Activated naive CD8-positive, alpha-beta T cell treated with anti-CD3 and anti-CD28 coated beads, Interleukin-2, amount 50 U/mL, for 16 hours (primary cell): ENCODE results near the gene CHI3L2.

Source experiments
- DNase-seq: peaks from one replicate; pipeline ENCODE4 v3.0.0-alpha.2; 2020; ENCODE audit warnings: low read depth, low spot score

Gene CHI3L2, protein sequence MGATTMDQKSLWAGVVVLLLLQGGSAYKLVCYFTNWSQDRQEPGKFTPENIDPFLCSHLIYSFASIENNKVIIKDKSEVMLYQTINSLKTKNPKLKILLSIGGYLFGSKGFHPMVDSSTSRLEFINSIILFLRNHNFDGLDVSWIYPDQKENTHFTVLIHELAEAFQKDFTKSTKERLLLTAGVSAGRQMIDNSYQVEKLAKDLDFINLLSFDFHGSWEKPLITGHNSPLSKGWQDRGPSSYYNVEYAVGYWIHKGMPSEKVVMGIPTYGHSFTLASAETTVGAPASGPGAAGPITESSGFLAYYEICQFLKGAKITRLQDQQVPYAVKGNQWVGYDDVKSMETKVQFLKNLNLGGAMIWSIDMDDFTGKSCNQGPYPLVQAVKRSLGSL

DNA sequence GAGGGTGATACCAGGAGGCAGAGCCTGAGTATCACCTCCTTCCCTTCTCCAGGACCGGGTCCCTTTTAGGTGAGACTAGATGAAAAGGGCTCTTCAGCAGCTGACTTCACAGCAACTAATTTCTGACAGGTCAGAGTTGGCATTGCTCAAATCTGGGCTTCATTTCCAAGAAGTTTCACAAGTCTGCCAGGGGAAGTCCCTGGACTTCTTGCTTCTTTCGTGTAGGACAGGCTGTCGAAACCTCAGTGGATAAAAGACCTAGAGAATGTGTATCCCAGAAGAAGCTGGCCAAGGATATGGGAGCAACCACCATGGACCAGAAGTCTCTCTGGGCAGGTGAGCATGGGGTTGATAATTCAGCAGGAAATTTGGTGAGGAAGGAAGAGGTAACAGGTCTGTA is at the start of gene CHI3L2:
Gene CHI3L2, plus strand, starts transcription at position 280 of the 400 bp plus-strand sequence. Its CDS starts 17 bp downstream, at position 297.
- DNase-seq: no peak

DNA sequence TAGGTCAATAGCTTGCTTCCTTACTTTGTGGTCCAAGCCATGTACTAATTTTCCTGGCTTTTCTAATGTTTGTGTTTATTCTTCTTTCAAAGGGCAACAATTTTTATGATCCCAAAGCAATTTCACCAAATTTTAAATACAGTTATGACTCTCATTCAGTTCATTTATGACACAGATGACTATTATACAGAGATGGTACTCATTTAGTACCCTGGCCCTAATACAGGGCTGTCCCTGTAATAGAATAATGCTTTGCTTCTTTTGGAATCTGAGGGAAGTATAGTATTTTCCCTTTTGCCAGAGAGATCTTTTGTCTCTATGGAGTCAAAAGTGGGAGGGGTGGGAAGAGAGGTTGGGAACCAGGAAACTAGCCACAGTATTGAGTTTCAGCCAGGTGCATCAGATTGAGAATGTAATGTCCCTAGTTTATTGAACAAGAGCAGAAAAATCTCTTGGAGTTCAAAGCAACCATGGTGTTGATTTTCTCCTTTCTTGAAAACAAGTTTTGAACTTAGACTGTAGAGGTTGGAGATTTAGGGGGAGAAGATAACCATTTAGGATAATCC is 47.5 kb upstream of the CHI3L2 start:
- DNase-seq: no peak

DNA sequence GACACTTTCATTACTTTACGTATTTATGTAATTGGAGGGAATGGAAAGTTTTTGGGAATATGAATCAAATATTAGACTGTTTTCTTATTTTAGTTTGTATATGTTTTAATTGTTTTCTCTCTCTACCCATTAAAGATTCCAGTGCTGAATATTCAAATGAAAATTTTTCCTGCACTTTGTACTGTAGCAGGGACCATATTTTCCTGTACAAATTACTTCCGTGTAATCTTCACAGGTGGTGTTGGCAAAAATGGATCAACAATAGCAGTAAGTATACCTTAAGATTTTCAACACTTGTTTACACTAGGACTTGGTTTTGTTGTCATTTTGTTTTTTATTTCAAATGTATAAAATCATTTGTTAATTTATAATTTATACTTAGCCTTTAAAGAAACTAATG is 45.5 kb upstream of the CHI3L2 start:
- DNase-seq: no peak

DNA sequence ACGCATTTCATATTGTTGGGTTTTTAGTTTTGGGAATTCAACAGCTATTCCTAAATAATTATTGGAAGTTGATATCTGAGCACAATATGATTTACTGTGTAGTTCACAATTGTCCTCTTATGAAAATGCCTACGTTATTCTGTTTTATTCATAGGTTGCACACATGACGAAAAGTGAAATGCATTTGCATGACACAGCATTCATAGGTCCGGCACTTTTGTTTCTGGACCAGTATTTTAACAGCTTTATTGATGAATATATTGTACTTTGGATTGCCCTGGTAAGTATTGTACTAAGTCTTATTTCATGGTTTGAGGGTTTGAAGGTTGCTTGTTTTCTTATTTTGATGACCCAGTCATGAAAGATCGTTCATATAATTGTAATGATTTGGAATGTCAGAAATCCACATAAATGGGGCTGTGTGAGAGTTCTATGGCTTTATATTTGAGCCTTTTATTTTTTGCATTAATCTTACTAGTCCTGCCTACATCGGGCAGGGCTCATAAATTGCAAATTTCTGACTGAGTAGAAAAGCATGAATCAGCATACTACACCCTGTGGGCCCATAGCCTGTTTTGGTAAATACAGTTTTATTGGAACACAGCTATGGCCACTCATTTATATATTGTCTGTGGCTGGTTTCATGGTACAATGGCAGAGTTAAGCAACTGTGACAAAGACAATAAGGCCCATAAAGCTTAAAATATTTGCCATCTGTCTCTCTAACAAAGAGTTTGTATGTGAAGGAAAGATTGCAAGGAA is 44.0 kb upstream of the CHI3L2 start:
- no peak for DNase-seq

DNA sequence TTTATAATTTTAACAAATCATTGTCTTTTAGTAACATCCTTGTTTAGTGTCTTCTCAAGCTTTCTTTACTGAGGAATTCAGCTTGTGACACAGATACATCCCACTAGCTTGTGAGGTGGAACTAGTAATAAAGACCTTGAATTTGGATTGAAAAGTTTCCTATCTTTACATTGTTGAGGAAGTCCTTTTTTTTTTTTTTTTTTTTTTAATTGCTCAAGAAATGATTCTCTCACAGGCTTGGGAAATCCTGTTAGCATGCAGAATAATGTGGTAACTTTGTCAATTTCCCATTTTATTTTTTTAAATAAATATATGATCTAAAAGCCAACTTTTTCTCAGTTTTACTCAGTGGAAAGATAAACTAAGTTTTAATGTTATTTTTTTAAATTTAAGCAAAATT is 42.9 kb upstream of the CHI3L2 start:
- DNase-seq: no peak

DNA sequence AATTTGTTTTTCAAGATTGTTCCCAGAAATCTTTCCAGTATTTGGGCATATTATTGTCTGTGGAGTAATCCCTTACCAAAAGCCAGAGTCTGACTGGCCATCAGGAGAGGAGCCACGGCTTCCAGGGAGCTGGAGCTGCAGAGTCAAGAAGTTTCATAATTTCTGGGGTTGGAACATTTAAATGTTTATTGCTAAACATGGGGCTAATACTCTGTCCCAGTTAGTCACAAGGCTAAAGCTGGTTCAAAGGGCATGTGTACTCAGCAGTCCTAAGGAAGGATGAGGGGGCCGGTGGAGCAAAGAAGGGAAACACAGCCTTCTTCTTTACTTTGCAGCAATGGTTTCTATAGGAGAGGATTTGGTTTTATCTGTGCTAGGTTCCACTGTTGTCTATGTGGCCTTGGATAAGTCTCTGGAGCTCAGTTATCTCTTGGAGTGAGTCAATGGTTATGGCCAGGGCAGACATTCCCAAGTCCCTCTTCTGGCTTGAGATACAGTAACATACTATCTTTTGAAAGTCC is 36.5 kb upstream of the CHI3L2 start:
- no peak for DNase-seq

DNA sequence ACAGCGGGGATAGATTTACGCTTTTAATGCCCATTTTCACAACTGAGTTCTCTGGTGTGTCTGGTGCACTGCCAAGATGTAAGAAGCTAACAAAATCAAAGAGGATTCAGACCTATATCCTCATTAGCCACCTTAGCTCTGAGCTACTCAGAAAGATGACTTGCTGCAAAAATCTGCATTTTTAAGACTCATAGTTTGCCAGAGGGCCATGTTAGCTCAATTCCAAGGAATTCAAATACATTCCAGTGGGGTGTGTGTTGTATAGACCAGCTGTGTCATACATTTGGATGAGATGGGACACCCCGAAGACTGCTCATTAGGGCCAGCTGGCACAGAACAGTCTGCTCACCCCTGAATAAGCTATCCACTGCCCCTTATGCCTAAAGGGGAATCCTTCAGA is 36.0 kb upstream of the CHI3L2 start:
- no peak for DNase-seq

DNA sequence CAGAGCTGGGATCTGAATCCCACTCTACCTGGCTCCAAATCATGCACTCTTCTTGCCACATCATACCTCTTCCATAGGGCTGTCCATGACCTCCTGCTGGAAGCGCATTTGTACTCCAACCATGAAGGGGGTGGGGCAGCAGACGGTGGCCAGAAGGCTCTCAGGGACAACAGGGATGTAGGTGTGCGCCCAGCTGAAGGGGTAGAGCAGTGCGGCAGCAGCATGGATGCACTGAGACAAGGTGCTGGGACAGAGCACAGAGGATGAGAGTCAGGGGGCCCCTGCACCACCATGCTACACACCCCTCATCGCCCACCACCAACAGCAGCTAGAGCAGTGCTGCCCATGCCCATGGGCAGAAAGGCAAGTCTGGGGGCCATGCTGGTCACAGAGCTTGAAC is 35.4 kb upstream of the CHI3L2 start:
- no peak for DNase-seq

DNA sequence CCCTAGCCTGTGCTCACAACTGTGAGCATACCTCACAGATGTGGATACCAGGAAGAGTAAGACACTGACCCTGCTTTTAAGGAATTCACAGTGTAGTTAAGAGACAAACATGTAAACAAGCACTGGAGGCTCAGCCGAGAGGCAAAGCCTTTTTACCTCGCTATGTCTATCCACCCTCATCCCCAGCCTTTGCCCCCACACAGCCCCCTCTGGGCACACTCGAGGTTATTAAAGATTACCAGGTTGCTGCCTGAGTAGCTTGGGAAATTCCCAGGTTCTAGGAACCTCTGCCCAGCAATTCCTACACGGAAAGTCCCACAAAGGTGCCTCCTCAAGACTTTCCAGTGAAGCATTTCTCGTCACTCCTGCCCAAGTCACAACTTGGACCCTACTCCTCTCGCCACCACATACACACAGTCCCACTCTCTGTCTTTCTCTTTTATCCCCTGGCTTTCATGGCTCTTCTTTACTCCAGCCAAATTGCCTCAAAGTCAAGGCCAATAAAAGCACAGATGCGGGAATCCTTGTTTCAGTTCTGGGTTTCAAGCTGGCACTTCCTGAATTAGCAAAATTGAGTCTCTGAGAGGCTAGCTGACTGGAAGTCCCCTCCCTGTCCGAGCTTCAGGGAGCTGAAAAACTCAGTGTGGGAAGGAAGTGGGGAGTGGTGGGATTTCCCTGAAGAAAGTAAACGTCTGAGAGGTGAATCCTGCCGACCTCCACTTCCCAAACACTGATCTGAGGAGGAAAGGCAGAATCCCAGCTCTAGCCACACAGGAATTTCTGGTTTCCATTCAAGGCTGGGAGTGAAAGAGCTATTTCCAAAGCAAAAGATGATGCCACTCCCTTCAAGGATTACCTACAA is 34.6 kb upstream of the CHI3L2 start:
- DNase-seq: no peak

DNA sequence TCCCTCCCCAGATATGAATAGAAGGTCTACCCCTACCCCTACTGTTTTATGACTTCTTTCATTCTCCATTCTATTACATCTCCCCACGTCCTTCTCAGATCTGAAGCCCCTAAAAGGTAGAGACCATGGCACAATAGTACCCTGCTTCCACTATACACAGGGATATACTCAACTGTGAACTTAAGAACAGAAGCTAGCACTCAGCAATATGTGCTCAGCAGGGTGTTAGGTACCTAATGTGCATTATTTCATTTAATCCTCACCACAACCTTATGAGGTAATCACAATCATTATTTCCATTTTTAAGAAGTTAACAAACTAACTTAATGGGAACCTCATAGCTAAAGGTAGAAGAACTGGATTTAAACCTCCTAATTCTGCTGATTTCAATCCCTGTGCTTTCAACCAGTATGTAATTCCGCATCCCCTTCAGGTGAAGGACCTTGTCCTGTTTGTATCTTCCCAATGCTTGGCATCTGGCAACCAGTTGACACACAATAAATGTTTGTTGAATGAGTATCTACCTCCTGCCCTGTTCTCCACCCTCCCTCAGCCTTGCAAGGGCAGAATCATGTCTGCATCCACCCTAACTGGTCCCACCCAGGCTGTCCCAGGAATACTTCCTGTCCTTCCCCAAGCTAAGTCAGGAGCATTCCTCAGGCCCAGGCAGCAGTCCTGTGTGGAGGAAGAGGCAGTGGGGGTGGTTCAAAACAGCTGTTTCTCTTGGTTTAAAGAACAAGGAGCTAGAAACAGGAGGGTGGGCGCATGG is 33.6 kb upstream of the CHI3L2 start:
- no peak for DNase-seq

DNA sequence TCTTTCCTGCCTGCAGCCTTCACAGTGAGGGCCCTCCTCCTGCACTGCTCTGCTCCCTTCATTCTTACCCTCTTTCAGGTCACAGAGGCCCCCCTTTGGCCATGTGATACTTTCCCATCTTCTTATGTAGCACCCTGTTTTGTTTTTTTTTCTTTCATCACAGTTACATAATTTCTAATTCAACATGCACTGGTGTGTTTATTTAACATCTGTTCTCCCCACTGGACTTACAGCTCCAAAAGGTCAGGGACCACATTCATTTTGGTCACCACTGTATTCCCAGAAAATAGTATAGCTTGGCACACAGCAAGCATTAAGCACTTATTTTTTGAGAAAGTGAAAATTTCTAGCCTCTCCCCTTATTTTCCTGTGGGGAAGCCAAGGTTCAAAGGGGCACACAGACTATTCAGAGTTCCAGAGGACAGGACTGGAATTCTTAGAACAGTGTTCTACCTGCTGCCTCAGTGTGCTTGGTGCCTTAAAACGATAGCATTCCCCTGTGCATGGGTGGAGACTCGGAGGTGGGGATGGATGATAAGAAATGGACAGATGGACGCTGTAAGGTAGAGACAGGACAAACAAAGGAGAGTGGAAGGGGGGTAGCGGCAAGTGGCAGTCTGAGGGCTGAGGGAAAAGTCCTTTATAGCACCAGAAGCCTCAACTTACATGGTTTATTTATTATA is 32.4 kb upstream of the CHI3L2 start:
- no peak for DNase-seq

DNA sequence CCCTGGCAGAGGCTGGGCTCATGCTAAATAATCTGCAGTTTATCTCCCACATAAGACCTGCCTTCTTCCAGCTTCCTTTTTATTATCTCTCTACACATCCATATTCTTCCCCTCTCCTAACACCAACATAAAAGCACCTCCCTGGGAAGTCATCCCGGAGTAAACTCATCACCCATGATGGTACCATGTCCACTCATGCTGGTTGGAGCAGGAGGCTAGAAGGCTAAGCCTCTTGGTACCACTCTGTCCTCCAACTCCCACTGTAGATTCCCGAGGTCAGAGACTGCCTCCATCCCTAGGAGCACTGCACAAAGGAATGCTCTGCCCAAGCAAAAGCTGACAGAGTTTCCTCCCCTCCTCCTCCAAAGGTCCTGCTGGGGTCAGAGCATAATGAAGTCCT is 31.3 kb upstream of the CHI3L2 start:
- no peak for DNase-seq

DNA sequence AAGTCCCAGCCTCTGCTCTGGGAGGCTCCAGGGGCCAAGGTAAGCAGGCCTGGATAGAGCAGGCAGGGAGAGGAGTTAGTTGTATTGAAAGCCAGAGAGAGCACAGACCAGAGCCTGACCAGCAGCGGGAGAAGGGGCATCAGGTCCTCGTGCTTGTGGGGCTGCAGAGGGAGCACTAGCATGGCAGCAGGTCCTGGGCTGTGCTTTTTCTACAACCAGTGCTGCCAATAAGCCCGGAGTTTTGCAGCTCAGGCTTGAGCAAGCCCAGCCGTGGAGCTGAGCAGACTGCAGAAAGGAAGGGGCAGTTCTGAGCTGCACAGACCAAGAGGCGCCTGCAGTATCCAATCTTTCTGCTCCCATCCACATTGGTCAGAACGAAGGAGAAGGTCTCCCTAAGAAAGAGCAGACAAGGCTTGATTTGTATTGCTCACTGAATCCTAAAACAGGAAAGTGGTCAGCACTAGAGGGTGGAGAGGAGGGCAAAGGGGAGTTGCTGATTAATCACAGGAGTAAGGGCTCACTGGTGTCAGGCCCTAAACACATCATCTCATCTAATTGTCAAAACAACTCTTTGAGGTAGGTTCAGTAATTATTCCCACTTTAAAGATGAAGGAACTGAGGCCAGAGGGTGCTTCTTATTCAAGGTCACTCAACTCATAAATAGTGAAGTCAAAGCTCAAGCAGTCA is 29.8 kb upstream of the CHI3L2 start:
- peak; percentile 49 for DNase-seq

DNA sequence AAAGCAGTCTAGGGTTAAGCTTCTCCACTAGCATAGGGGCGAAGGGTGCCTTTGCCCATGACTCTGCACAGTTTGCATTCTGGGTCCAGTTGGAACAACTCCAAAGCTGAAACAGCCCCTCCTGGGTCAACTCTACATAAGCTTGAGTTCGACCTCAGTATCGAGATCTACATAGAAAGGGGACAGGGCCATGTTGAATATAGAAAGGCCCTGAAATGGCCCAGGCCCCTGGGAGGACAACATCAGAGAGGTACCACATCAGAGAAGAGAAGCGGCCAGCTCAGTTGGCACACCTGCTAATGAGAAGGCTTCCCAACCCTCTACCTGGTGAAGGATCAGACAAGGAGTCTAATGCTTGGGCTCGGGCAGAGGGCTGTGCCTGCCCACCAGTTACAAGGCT is 28.7 kb upstream of the CHI3L2 start:
- DNase-seq: no peak

DNA sequence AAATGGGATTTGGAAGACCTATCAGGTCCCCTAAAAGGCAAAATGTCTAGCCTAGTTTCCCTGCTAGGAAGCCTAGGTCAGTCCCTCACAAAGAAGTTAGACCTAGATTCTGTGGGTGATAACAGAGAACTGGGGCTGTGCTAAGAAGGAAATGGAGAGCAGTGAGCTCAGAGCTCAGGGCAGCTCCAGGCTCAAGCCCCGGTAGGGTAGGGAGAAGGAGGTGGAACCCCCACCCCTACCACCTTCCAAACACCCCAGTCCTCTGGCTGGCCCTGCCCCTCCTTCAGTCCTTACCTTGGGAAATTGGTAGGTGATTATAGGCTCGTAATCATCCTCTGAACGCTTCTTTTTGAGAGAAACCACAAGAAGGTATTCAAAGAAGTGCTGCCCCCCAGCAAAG is 28.2 kb upstream of the CHI3L2 start:
- no peak for DNase-seq

DNA sequence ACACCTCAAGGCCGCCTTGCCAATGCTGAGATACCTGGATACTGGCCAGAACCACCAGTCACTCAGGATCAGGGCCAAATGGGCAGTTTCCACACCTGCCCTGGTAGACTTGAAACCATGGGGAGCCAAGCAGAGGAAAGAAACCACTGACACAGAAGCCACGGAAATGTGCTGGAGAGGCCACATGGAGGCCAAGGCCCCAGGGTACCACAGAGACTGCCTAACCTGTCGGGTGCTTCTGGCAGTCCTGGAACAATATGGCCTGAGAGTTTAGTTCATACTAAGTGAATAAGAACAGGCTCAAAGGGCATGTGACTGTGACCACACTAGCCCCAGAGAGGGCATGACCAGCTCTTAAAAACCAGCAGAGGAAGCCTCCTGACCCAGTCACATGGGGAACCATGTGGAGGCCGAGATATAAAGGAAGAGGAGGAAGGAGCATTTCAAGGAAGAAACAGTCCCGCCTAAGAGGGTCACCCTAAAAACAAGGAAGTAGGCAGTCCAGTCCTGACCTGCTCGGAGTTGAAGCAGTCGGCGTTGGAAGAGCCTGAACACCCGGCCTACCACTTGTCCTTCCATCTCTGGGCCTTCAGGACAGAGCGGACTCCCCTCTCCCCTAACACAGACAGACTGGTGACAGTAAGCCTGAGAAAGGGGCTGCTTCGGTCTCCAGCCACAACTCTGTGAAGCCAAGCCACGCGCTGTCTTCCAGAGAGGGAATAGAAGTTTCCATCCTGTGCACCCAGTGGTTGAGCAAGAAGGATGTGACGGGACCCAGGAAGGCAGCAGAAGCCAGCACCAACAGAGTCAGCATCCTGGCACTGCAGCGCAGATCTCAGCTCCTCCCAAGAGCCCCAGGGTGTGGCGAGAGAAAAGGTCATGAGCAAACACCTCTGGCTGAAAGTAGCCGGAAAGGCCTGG is 27.4 kb upstream of the CHI3L2 start, which contains the start of gene DENND2D:
Gene DENND2D, minus strand, starts transcription at position 766 of the 921 bp plus-strand sequence. Its CDS starts 187 bp downstream, at position 579.
- DNase-seq: peak; percentile 14

DNA sequence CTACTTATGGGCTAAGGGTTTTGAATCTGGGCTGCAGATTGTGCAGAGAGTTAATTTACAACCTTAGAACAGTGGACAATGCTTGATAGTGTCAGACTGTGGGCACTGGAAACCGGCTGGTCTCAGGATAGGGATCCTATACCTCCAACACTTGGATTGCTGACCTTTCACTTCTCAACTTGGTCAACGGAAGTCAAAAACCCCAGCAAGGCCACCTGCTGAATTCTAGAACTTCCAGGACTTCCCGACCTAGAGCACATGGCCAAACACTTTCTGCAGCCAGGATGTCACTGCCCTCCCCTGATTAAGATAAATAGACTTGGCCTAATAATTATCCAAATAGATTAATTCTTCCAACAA is 26.7 kb upstream of the CHI3L2 start:
- no peak for DNase-seq

DNA sequence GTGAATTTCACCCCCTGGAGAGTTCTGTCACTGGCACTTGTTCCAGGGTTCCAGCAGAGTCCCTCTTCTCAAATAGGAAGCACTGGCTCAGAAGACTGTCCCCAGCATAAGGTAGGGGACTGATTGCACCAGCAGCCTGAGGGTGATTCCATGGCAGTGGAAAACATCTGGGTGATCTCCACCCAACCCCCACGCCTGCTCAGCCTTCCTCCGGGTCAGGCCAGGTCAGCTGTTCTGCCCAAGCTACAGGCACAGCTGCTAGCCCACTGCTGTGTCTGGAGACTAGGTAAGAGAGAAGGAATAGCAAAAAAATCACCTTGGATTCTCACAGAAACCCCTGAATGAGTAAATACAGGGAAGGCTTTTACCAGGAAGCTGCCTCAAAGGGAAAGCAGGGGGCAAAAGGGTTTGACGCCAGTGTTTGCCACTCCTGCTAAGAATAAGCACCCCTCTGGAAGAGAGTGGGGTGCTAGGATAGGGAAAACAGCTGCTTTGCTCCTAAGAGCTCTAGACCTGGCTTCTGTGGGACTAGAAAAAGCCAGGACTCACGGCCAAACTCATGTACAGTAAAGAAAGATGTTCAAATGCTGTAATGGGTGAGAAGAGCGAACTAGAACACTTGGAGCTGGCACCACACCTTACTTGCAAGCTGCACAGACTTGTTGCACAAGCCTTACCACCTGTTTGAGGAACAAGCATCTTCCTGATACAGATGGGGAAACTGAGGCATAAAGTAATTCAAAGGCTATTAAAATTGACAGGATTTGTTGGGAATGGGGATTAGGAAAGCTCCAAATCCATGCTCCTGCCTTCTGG is 26.0 kb upstream of the CHI3L2 start:
- no peak for DNase-seq
